GM18951 (cell line): ENCODE measurements around the gene PHF21A.

ENCODE experiments used
- POLR2A ChIP-seq: IDR thresholded peaks from 4 replicates; pipeline ENCODE4 v1.6.1; 2011; ENCODE audit warnings: mild to moderate bottlenecking; ENCODE audit not compliant: insufficient read length, insufficient read depth; ENCODE audit errors: extremely low read depth
- in situ Hi-C: fragments of 300-500 bp; cut with MboI; formaldehyde crosslinking; loops from one replicate; pipeline ENCODE4 v1.12.0; 2022; ENCODE audit warnings: low sequenced_read_pairs, mixed read lengths, inconsistent platforms; ENCODE audit not compliant: unreplicated experiment

Gene PHF21A

GRCh38 chr11:45924927-45925326 lies 196.3 kb downstream of the PHF21A start:
- in situ Hi-C loops = no loop called here
- TF ChIP-seq POLR2A = no peak

- TF ChIP-seq POLR2A = no peak
These were observed 197.0 kb downstream of the PHF21A start for GRCh38 chr11:45924036-45924915.

DNA sequence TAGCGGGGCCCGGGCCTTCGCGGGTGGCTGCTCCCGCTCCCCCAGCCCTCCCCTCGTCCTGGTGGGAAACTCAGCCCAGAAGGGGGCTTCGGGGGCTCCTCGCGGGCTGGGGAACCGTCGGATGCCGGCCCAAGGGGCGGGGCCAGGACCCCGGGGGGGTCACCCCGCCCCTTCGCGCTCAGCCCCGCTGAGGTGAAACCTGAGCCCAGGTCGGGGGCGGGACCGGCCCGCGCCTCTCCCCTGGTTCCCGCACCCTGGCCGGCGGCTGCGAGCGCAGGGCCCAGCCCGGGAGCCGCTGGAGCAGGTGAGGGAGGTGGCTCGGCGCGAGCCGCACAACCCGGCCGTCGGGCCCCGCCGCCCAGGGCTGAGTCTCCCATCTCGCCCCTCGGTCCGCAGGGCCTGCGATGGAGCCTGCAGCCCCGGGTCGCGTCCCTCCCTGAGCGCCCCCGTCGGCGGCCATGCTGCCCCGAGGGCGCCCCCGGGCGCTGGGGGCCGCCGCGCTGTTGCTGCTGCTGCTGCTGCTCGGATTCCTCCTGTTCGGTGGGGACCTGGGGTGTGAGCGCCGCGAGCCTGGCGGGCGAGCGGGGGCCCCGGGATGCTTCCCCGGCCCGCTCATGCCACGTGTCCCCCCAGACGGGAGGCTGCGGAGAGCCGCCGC lies 198.7 kb downstream of the PHF21A start, which contains the start of gene LARGE2:
LARGE2 (plus strand) TSS at position 232 of the 658 bp plus-strand sequence; CDS start at position 459, 227 bp downstream.
- in situ Hi-C loops = no loop called here
- no peak for TF ChIP-seq POLR2A

More at GRCh38 chr11:45924036-45924915, 197.0 kb downstream of the PHF21A start:
- in situ Hi-C loops = no loop called here

GRCh38 chr11:45921561-45922424 lies 199.5 kb downstream of the PHF21A start:
- TF ChIP-seq POLR2A = no peak
- in situ Hi-C loops = no loop called here

- TF ChIP-seq POLR2A = no peak
- in situ Hi-C loops = no loop called here
These were observed 200.4 kb downstream of the PHF21A start for GRCh38 chr11:45920531-45921477.

- in situ Hi-C loops = no loop called here
- TF ChIP-seq POLR2A = no peak
These were observed 201.3 kb downstream of the PHF21A start for GRCh38 chr11:45919806-45920530.

- no peak for TF ChIP-seq POLR2A
- in situ Hi-C loops = no loop called here
These were observed 202.1 kb downstream of the PHF21A start for GRCh38 chr11:45918962-45919675.

GRCh38 chr11:45918331-45918941 lies 202.8 kb downstream of the PHF21A start:
- peak; percentile 60 for TF ChIP-seq POLR2A
- in situ Hi-C loops = no loop called here

GRCh38 chr11:45917623-45918330 lies 203.5 kb downstream of the PHF21A start, which contains the start of gene PEX16:
Gene PEX16, minus strand, starts transcription at chr11:45917877. Its CDS starts 66 bp downstream, at chr11:45917811.
- in situ Hi-C loops = no loop called here
- TF ChIP-seq POLR2A = peak; percentile 89

- TF ChIP-seq POLR2A = no peak
- in situ Hi-C loops = no loop called here
These were observed 204.0 kb downstream of the PHF21A start for GRCh38 chr11:45917286-45917622.
